GM12878 (cell line): Measurements from ENCODE around the gene CRBN. TPM values are rescaled to one million over a fixed set of nuclear protein-coding genes. Genes with fewer than 3 reads are reported as not detected.

Source experiments
- ATAC-seq: fragments of 200-7000 bp; cut with Tn5 transposase; 3 replicates; pipeline ENCODE4 v1.9.1; 2020; ENCODE audit warnings: mild to moderate bottlenecking, moderate library complexity
- BruUV-seq: library from RNA; stranded (reverse); fragments of 400-500 nt; replicated peaks from 2 replicates; lab custom pipeline; 2021; lab: Mats Ljungman, UMichigan
- CTCF ChIA-PET: fragments of 300-600 bp; sonication (Branson Sonifier 250); formaldehyde crosslinking; extraction: SDS; loops from one replicate; lab custom pipeline; 2021; ENCODE audit warnings: inconsistent platforms; lab: Yijun Ruan, JAX
- POLR2A ChIA-PET: fragments of 350-600 bp; formaldehyde crosslinking; extraction: SDS; loops from one replicate; lab custom pipeline; 2021; ENCODE audit warnings: inconsistent platforms; lab: Charles Lee
- RAD21 ChIA-PET: fragments of 300-600 bp; sonication (Branson Sonifier 250); formaldehyde crosslinking; loops from one replicate; lab custom pipeline; 2023; ENCODE audit warnings: antibody characterized with exemption; ENCODE audit not compliant: unreplicated experiment; lab: Charles Lee
- SMC1A ChIA-PET: fragments of 300-600 bp; sonication (Branson Sonifier 250); formaldehyde crosslinking; loops from one replicate; lab custom pipeline; 2023; ENCODE audit not compliant: unreplicated experiment, uncharacterized antibody; lab: Charles Lee
- DNase-seq: peaks from one replicate; pipeline ENCODE4 v3.0.0-alpha.2; 2011; ENCODE audit warnings: low read depth, low spot score
- FAIRE-seq: peaks from 3 replicates; lab custom pipeline; 2011; peaks lifted over from hg19 to GRCh38; lab: Jason Lieb, UNC
- H2AFZ ChIP-seq: 2 replicates; pipeline ENCODE4 v1.6.0; 2011; ENCODE audit warnings: low read depth, low read length, control low read depth; ENCODE audit not compliant: control insufficient read depth
- H3K27ac ChIP-seq: 2 replicates; pipeline ENCODE4 v1.5.1; 2011; ENCODE audit warnings: control low read depth; ENCODE audit not compliant: control insufficient read depth, insufficient read depth
- H3K27me3 ChIP-seq, 2 experiments: replicated peaks in 1 of 2; 2 replicates each; pipeline versions ENCODE4 v1.6.0 to v1.6.1; 2011; ENCODE audit warnings: low read length in 1 of 2; ENCODE audit not compliant: control insufficient read depth in 2 of 2, insufficient read depth in 2 of 2
- H3K36me3 ChIP-seq, 2 experiments: 2 replicates each; pipeline ENCODE4 v1.5.1; 2011; ENCODE audit warnings: low read length in 1 of 2; ENCODE audit not compliant: control insufficient read depth in 2 of 2, insufficient read depth in 2 of 2
- H3K4me1 ChIP-seq: 2 replicates; pipeline ENCODE4 v1.6.1; 2011; ENCODE audit warnings: mild to moderate bottlenecking, low read length, moderate library complexity, mixed read lengths; ENCODE audit not compliant: control insufficient read depth, insufficient read depth
- H3K4me2 ChIP-seq: 2 replicates; pipeline ENCODE4 v1.6.0; 2011; ENCODE audit warnings: control low read depth; ENCODE audit not compliant: control insufficient read depth, insufficient read depth
- H3K4me3 ChIP-seq: fragments of 200-600 bp; sonication (generic); 2 replicates; pipeline ENCODE4 v1.5.1; 2016
- H3K79me2 ChIP-seq: 2 replicates; pipeline ENCODE4 v1.6.0; 2011; ENCODE audit warnings: low read length; ENCODE audit not compliant: control insufficient read depth, insufficient read depth
- H3K9ac ChIP-seq: 2 replicates; pipeline ENCODE4 v1.8.0; 2011; ENCODE audit warnings: low read length, control low read depth, mixed read lengths; ENCODE audit not compliant: control insufficient read depth, insufficient read depth
- H3K9me3 ChIP-seq: replicated peaks from 3 replicates; pipeline ENCODE4 v1.5.1; 2011; ENCODE audit warnings: mild to moderate bottlenecking, low read length; ENCODE audit not compliant: control insufficient read depth, insufficient read depth
- H4K20me1 ChIP-seq: 2 replicates; pipeline ENCODE4 v1.6.0; 2011; ENCODE audit not compliant: control insufficient read depth, insufficient read depth
- CBX3 ChIP-seq: fragments of 200-600 bp; sonication (generic); IDR thresholded peaks from 2 replicates; pipeline ENCODE4 v1.6.1; 2016; ENCODE audit warnings: low read depth, borderline replicate concordance
- NKRF ChIP-seq: fragments of 450-650 bp; conservative IDR thresholded peaks from 2 replicates; pipeline ENCODE4 v1.6.1; 2017; ENCODE audit warnings: mild to moderate bottlenecking, moderate library complexity
- NR2C2 ChIP-seq: IDR thresholded peaks from 2 replicates; pipeline ENCODE4 v1.6.1; 2011; ENCODE audit warnings: borderline replicate concordance, low read depth; ENCODE audit not compliant: control insufficient read depth, insufficient read length
- RBBP5 ChIP-seq: fragments of 200-600 bp; sonication (generic); conservative IDR thresholded peaks from 2 replicates; pipeline ENCODE4 v1.6.1; 2016
- SP1 ChIP-seq: IDR thresholded peaks from one replicate; pipeline ENCODE4 v1.6.1; 2011; ENCODE audit warnings: low read depth, low read length
- SUZ12 ChIP-seq: fragments of 200-600 bp; sonication (generic); IDR thresholded peaks from one replicate; pipeline ENCODE4 v1.6.1; 2018; ENCODE audit warnings: antibody characterized with exemption, mild to moderate bottlenecking; ENCODE audit not compliant: unreplicated experiment
- TCF12 ChIP-seq: IDR thresholded peaks from 2 replicates; pipeline ENCODE4 v1.6.1; 2011; ENCODE audit warnings: low read depth, mild to moderate bottlenecking, low read length
- ZBTB4 ChIP-seq: fragments of 450-650 bp; formaldehyde crosslinking; IDR thresholded peaks from 2 replicates; pipeline ENCODE4 v1.4.0; 2022; ENCODE audit warnings: mild to moderate bottlenecking, moderate library complexity
- WGBS: methylation state at CpG from one replicate; pipeline ENCODE4 v1.1.6; 2016; ENCODE audit warnings: low lambda C conversion rate; ENCODE audit not compliant: insufficient replicate concordance, insufficient coverage; ENCODE audit errors: missing lambda C conversion rate; 5-methylcytosine and 5-hydroxymethylcytosine counted together
- in situ Hi-C: fragments of 300-500 bp; cut with MboI; formaldehyde crosslinking; loops from 9 replicates; pipeline ENCODE4 v1.14.3; 2018; ENCODE audit warnings: mixed read lengths
- intact Hi-C: fragments of 100-400 bp; cut with micrococcal nuclease; formaldehyde crosslinking; loops from one replicate; pipeline ENCODE4 v1.14.2; 2022; ENCODE audit not compliant: unreplicated experiment
- polyA plus RNA-seq, 11 experiments: library from polyadenylated mRNA; depleted of rRNA in 4 of 11; unstranded in 6 of 11; stranded (reverse) in 5 of 11; fragments of >200 nt; fragmentation: Nextera tagmentation in 4 of 11; fragmentation: Illumina TruSeq in 1 of 11; extraction: Ambion mirVana in 4 of 11; extraction: Trizol in 1 of 11; gene quantifications; 1 replicate in 1 of 11; 2 replicates in 10 of 11; pipeline versions ENCODE4 v1.2.1 to v1.2.3, GENCODE V29; 2011 to 2016; ENCODE audit warnings: inconsistent platforms in 2 of 11, missing spikeins in 2 of 11, low read depth in 1 of 11
- total RNA-seq, 4 experiments: library from RNA; depleted of rRNA in 3 of 4; stranded (reverse); fragments of >200 nt in 3 of 4; fragmentation: Illumina TruSeq in 1 of 4; extraction: Trizol in 1 of 4; gene quantifications; 2 replicates each; pipeline versions ENCODE4 v1.2.1 to v1.2.3, GENCODE V29; 2013 to 2021
- TF ChIP-seq, protein P1 (sequence below): fragments of 450-650 bp; IDR thresholded peaks from 2 replicates; pipeline ENCODE4 v1.6.1; 2014; ENCODE audit warnings: mild to moderate bottlenecking
- TF ChIP-seq, protein P2 (sequence below): fragments of 150-350 bp; IDR thresholded peaks from 2 replicates; pipeline ENCODE4 v1.6.1; 2014; ENCODE audit warnings: mild to moderate bottlenecking, low read depth, low read length

The CRBN gene
- total and polyA plus RNA-seq, 10 of the 15 experiments (the other 5 are each of a cell fraction or from before 2014, with no cell fraction given) = 21.7 to 115 (median 35.8) TPM

- in situ Hi-C loops (no loop called here), intact Hi-C loops (no loop called here)
- ChIA-PET SMC1A (interaction anchor here (1.0 to 1.5 kb wide), 3 partner anchors 8 to 12 kb away, joined by 3 to 5 read pairs (median 4); no protein-coding TSS in a partner anchor), POLR2A (no interaction called here)
- Histone ChIP-seq H3K9ac (no peak overlapping the region), H3K4me2 (no peak overlapping the region), H3K36me3 (peaks cover 10 to 43% of the 10 kb centered on the region in 2 experiments), H3K4me1 (no peaks in the 10 kb centered on the region), H2AFZ (no peak overlapping the region), H3K4me3 (no peak overlapping the region), H3K79me2 (no peaks in the 10 kb centered on the region; the same call in 1 of the 2 replicates)
- no peak for FAIRE-seq
- BruUV-seq = no TSS peak
- TF ChIP-seq NKRF (no peak), RBBP5 (no peak), CBX3 (no peak), TCF12 (no peak)
- TF ChIP-seq, all 136 proteins: peak for 0
- no peaks in the 10 kb centered on the region for H3K27me3 ChIP-seq
- H4K20me1 ChIP-seq = no peaks in the 10 kb centered on the region
- DNase-seq (no peak), ATAC-seq (no peak)
- ChIA-PET RAD21 (no interaction called here), CTCF (interaction anchor here (1.9 kb wide), 1 partner anchor 10 kb away, joined by 5 read pairs; no protein-coding TSS in a partner anchor)
- H3K9me3 ChIP-seq = no peaks in the 10 kb centered on the region
- H3K27ac ChIP-seq = no peak overlapping the region
Measured at GRCh38 chr3:3141939-3142338, 37.6 kb downstream of the CRBN start.

DNA sequence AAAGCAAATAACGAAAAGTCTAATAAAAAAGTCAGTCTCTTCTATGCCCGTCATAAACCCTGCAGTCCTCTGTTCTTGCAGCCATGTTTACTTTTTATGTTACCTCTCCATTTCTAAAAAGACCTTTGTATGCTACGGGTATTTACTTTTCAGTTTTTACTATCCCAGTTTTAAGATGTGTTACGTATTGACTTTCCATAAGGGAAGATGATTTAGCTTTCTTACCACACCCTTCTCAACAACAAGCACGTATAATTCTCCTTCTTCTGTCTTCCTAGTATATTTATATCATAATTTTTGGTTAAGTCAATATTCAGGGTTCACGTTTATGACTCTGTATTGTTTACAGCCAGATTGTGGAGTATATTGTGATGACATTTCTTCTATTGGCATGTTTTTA lies 42.0 kb downstream of the CRBN start:
- ChIA-PET POLR2A (no interaction called here), CTCF (no interaction called here)
- no peak for ATAC-seq
- TF ChIP-seq SP1 = no peak
- no peak for TF ChIP-seq ZBTB4 (CRISPR knock-in tag)
- TF ChIP-seq, protein P1, sequence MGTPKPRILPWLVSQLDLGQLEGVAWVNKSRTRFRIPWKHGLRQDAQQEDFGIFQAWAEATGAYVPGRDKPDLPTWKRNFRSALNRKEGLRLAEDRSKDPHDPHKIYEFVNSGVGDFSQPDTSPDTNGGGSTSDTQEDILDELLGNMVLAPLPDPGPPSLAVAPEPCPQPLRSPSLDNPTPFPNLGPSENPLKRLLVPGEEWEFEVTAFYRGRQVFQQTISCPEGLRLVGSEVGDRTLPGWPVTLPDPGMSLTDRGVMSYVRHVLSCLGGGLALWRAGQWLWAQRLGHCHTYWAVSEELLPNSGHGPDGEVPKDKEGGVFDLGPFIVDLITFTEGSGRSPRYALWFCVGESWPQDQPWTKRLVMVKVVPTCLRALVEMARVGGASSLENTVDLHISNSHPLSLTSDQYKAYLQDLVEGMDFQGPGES = no peak
- TF ChIP-seq, protein P2, sequence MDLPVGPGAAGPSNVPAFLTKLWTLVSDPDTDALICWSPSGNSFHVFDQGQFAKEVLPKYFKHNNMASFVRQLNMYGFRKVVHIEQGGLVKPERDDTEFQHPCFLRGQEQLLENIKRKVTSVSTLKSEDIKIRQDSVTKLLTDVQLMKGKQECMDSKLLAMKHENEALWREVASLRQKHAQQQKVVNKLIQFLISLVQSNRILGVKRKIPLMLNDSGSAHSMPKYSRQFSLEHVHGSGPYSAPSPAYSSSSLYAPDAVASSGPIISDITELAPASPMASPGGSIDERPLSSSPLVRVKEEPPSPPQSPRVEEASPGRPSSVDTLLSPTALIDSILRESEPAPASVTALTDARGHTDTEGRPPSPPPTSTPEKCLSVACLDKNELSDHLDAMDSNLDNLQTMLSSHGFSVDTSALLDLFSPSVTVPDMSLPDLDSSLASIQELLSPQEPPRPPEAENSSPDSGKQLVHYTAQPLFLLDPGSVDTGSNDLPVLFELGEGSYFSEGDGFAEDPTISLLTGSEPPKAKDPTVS = no peak
- TF ChIP-seq NR2C2 = no peak
- no peak for TF ChIP-seq SUZ12

More for the DNA sequence above, 42.0 kb downstream of the CRBN start:
- no peak overlapping the region for H3K9ac ChIP-seq
- peaks cover 16% of the 10 kb centered on the region for H3K79me2 ChIP-seq
- H3K36me3 ChIP-seq = peaks cover 7 to 29% of the 10 kb centered on the region in 2 experiments
- in situ Hi-C loops = no loop called here
- 87% methylated on average over 6 of the region's 6 CpGs for WGBS
- no peaks in the 10 kb centered on the region for H4K20me1 ChIP-seq
- no peak overlapping the region for H2AFZ ChIP-seq
- H3K4me1 ChIP-seq = no peaks in the 10 kb centered on the region
- BruUV-seq = no TSS peak
- no peak overlapping the region for H3K4me3 ChIP-seq
- intact Hi-C loops = no loop called here
- no peaks in the 10 kb centered on the region for H3K27me3 ChIP-seq
- DNase-seq (no peak), FAIRE-seq (no peak)
- no peaks in the 10 kb centered on the region for H3K9me3 ChIP-seq
- no peak overlapping the region for H3K27ac ChIP-seq
- SMC1A ChIA-PET = no interaction called here
- H3K4me2 ChIP-seq = no peak overlapping the region
- RAD21 ChIA-PET = interaction anchor here (0.7 kb wide), 1 partner anchor 34 kb away, joined by 3 read pairs; no protein-coding TSS in a partner anchor
